ENCODE measurements around the gene SPEG.

DNA sequence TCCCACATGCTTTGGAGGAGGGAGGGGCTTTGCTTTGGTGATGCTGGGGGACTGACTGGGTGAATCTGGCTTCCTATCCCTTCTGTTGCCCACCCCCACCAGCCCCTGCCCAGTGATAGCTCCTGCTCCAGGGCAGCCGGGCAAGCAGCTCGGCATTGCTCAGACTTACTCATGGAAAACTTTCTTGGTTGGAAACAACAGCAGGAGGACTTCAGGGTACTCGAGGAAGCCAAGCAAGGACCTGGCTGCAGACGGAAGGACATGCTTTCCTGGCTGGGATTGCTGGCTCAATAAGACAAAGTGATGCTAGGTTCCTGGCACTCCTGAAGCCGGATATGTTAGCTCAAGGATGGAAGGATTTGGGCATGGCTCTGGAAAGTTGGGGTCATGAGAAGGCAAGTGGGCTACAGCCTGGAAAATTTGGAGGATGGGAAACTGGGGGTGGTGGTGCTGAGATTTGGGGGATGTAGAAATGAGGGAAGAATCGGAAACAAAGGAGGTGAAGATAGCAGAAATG lies 3.1 kb downstream of the SPEG start:
- TF ChIP-seq GTF3A (CRISPR knock-in tag; conservative IDR thresholded peaks at IDR 0.05) (no peak), ZFP36L2 (CRISPR knock-in tag; IDR thresholded peaks at IDR 0.05) (no peak), POLR2G (IDR thresholded peaks at IDR 0.05; ENCODE audit: low read depth, low read length) (no peak), CC2D1A (CRISPR knock-in tag; IDR thresholded peaks at IDR 0.05) (no peak), KDM1A (CRISPR knock-in tag; IDR thresholded peaks at IDR 0.05) (no peak), FOXP4 (CRISPR knock-in tag; IDR thresholded peaks at IDR 0.05) (no peak), PCBP2 (optimal IDR thresholded peaks at IDR 0.05; ENCODE audit: low read depth, low read length, poor library complexity, severe bottlenecking) (no peak)
- TF ChIP-seq, protein P1, sequence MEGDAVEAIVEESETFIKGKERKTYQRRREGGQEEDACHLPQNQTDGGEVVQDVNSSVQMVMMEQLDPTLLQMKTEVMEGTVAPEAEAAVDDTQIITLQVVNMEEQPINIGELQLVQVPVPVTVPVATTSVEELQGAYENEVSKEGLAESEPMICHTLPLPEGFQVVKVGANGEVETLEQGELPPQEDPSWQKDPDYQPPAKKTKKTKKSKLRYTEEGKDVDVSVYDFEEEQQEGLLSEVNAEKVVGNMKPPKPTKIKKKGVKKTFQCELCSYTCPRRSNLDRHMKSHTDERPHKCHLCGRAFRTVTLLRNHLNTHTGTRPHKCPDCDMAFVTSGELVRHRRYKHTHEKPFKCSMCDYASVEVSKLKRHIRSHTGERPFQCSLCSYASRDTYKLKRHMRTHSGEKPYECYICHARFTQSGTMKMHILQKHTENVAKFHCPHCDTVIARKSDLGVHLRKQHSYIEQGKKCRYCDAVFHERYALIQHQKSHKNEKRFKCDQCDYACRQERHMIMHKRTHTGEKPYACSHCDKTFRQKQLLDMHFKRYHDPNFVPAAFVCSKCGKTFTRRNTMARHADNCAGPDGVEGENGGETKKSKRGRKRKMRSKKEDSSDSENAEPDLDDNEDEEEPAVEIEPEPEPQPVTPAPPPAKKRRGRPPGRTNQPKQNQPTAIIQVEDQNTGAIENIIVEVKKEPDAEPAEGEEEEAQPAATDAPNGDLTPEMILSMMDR (CRISPR knock-in tag; IDR thresholded peaks at IDR 0.05) = no peak
